HepG2 (cell line): ENCODE data around the gene GRK5. TPM values are rescaled to one million over a fixed set of nuclear protein-coding genes. Genes with fewer than 3 reads are reported as not detected.

Source experiments
- FOXM1 ChIP-seq: sonication (generic); formaldehyde crosslinking; IDR thresholded peaks from 2 replicates; pipeline ENCODE4 v1.5.0; 2020; ENCODE audit warnings: missing genetic modification reagents
- GLI4 ChIP-seq: sonication (generic); formaldehyde crosslinking; IDR thresholded peaks from 2 replicates; pipeline ENCODE4 v1.5.1; 2020; ENCODE audit warnings: missing genetic modification reagents, mild to moderate bottlenecking, moderate library complexity, borderline replicate concordance
- GZF1 ChIP-seq: sonication (generic); formaldehyde crosslinking; IDR thresholded peaks from 2 replicates; pipeline ENCODE4 v1.5.1; 2020; ENCODE audit warnings: mild to moderate bottlenecking, missing genetic modification reagents
- MEF2D ChIP-seq: sonication (generic); formaldehyde crosslinking; IDR thresholded peaks from 2 replicates; pipeline ENCODE4 v1.5.1; 2020; ENCODE audit warnings: mild to moderate bottlenecking, missing genetic modification reagents
- NR2F6 ChIP-seq, 2 experiments: IDR thresholded peaks; 2 replicates each; pipeline ENCODE4 v1.6.1; 2016; ENCODE audit warnings: antibody characterized with exemption in 1 of 2, mild to moderate bottlenecking in 1 of 2
- PITX1 ChIP-seq: sonication (generic); formaldehyde crosslinking; IDR thresholded peaks from 2 replicates; pipeline ENCODE4 v1.5.1; 2020; ENCODE audit warnings: mild to moderate bottlenecking, missing genetic modification reagents
- PPARG ChIP-seq: conservative IDR thresholded peaks from 2 replicates; pipeline ENCODE4 v1.6.1; 2016; ENCODE audit warnings: missing biosample characterization, missing genetic modification reagents
- RBAK ChIP-seq: sonication (generic); formaldehyde crosslinking; IDR thresholded peaks from 2 replicates; pipeline ENCODE4 v1.5.1; 2020; ENCODE audit warnings: mild to moderate bottlenecking, missing genetic modification reagents
- RBM39 ChIP-seq: fragments of 200-400 bp; formaldehyde crosslinking; IDR thresholded peaks from one replicate; pipeline ENCODE4 v1.6.1; 2018; ENCODE audit warnings: antibody characterized with exemption, mild to moderate bottlenecking, low read depth, low read length; ENCODE audit not compliant: poor library complexity, severe bottlenecking
- RFX1 ChIP-seq: fragments of 450-650 bp; IDR thresholded peaks from 2 replicates; pipeline ENCODE4 v1.6.1; 2017
- SIX1 ChIP-seq: sonication (generic); formaldehyde crosslinking; IDR thresholded peaks from 2 replicates; pipeline ENCODE4 v1.4.0; 2020; ENCODE audit warnings: missing genetic modification reagents, borderline replicate concordance
- SP4 ChIP-seq: sonication (generic); formaldehyde crosslinking; IDR thresholded peaks from 2 replicates; pipeline ENCODE4 v1.8.1; 2023; ENCODE audit warnings: mild to moderate bottlenecking, missing genetic modification reagents
- STAT5B ChIP-seq: sonication (generic); formaldehyde crosslinking; IDR thresholded peaks from 2 replicates; pipeline ENCODE4 v1.4.0; 2020; ENCODE audit warnings: missing genetic modification reagents
- ZFP36L2 ChIP-seq: sonication (generic); formaldehyde crosslinking; IDR thresholded peaks from 2 replicates; pipeline ENCODE4 v1.4.0; 2020; ENCODE audit warnings: missing genetic modification reagents
- ZMYM4 ChIP-seq: sonication (generic); formaldehyde crosslinking; IDR thresholded peaks from 2 replicates; pipeline ENCODE4 v1.8.1; 2023; ENCODE audit warnings: mild to moderate bottlenecking, missing genetic modification reagents
- ZNF138 ChIP-seq: sonication (generic); formaldehyde crosslinking; IDR thresholded peaks from 2 replicates; pipeline ENCODE4 v1.5.0; 2020; ENCODE audit warnings: mild to moderate bottlenecking, low read depth, missing genetic modification reagents
- ZNF460 ChIP-seq: sonication (generic); formaldehyde crosslinking; IDR thresholded peaks from 2 replicates; pipeline ENCODE4 v1.5.1; 2020; ENCODE audit warnings: missing genetic modification reagents, mild to moderate bottlenecking, borderline replicate concordance
- ZNF598 ChIP-seq: sonication (generic); formaldehyde crosslinking; IDR thresholded peaks from 2 replicates; pipeline ENCODE4 v1.5.1; 2020; ENCODE audit warnings: mild to moderate bottlenecking, missing genetic modification reagents, borderline replicate concordance
- ZNF777 ChIP-seq: sonication (generic); formaldehyde crosslinking; IDR thresholded peaks from 2 replicates; pipeline ENCODE4 v1.4.0; 2020; ENCODE audit warnings: missing genetic modification reagents
- polyA plus RNA-seq, 8 experiments: library from polyadenylated mRNA; depleted of rRNA in 3 of 8; stranded (reverse) in 7 of 8; unstranded in 1 of 8; fragments of >200 nt; fragmentation: Illumina TruSeq in 4 of 8; extraction: Trizol in 4 of 8; gene quantifications; 2 replicates each; pipeline versions ENCODE4 v1.2.1 to v1.2.3, GENCODE V29; 2011 to 2016; ENCODE audit warnings: low read depth in 4 of 8, missing spikeins in 1 of 8, mixed read lengths in 1 of 8; ENCODE audit not compliant: insufficient read depth in 1 of 8
- total RNA-seq, 5 experiments: library from RNA; depleted of rRNA; stranded (reverse); fragments of >200 nt; fragmentation: Illumina TruSeq; extraction: Trizol; gene quantifications; 2 replicates each; pipeline ENCODE4 v1.2.3, GENCODE V29; 2016; ENCODE audit warnings: low read depth in 1 of 5
- TF ChIP-seq, protein P1 (sequence below): sonication (generic); formaldehyde crosslinking; IDR thresholded peaks from 2 replicates; pipeline ENCODE4 v1.4.0; 2020; ENCODE audit warnings: mild to moderate bottlenecking, missing genetic modification reagents, borderline replicate concordance
- TF ChIP-seq, protein P2 (sequence below): sonication (generic); formaldehyde crosslinking; IDR thresholded peaks from 2 replicates; pipeline ENCODE4 v1.4.0; 2020; ENCODE audit warnings: mild to moderate bottlenecking, missing genetic modification reagents
- TF ChIP-seq, protein P3 (sequence below): sonication (generic); formaldehyde crosslinking; IDR thresholded peaks from 2 replicates; pipeline ENCODE4 v1.9.0; 2021; ENCODE audit warnings: missing genetic modification reagents, mild to moderate bottlenecking, borderline replicate concordance

The GRK5 gene
- total and polyA plus RNA-seq, 2 of the 13 experiments (the other 11 are each of a cell fraction or from before 2014, with no cell fraction given): 10.4 to 12.6 TPM

DNA sequence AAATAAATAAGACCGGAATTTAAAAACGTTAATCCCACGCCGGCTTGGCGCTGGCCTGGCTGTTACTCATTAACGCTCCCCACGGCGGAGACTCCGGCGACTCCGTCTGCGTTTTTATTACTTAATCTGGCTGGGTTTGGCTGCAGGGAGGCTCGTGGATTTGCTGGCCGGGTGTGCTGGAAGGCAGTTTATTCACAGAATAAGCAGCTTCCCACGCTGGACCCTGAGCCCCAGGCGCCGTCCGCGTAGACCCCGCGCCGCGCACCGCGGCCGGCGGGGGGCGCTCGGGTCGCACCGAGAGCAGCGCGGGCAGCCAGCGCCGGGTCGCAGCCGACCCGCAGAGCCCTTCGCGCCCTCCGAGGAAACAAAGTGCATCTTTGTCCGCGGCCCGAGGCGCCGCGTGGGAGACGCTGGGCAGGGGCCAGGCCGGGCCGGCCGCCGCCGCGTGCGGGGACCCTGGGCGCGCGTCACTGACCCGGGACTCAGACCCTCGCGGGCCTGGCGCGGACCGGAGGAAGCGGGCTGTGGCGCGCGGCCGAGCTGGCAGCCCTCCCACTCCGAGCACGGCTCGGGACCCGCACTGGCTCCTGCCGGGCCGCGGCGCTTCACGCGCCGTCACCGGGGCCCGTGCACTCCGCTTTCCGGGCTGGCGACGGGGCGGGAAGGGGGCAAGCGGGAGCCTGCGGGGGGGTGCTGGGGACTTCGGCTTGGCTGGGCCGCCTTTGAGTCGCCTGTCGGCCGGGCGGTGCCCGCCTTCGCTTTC, 587 bp upstream of the GRK5 start (continued):
- TF ChIP-seq, protein P1, sequence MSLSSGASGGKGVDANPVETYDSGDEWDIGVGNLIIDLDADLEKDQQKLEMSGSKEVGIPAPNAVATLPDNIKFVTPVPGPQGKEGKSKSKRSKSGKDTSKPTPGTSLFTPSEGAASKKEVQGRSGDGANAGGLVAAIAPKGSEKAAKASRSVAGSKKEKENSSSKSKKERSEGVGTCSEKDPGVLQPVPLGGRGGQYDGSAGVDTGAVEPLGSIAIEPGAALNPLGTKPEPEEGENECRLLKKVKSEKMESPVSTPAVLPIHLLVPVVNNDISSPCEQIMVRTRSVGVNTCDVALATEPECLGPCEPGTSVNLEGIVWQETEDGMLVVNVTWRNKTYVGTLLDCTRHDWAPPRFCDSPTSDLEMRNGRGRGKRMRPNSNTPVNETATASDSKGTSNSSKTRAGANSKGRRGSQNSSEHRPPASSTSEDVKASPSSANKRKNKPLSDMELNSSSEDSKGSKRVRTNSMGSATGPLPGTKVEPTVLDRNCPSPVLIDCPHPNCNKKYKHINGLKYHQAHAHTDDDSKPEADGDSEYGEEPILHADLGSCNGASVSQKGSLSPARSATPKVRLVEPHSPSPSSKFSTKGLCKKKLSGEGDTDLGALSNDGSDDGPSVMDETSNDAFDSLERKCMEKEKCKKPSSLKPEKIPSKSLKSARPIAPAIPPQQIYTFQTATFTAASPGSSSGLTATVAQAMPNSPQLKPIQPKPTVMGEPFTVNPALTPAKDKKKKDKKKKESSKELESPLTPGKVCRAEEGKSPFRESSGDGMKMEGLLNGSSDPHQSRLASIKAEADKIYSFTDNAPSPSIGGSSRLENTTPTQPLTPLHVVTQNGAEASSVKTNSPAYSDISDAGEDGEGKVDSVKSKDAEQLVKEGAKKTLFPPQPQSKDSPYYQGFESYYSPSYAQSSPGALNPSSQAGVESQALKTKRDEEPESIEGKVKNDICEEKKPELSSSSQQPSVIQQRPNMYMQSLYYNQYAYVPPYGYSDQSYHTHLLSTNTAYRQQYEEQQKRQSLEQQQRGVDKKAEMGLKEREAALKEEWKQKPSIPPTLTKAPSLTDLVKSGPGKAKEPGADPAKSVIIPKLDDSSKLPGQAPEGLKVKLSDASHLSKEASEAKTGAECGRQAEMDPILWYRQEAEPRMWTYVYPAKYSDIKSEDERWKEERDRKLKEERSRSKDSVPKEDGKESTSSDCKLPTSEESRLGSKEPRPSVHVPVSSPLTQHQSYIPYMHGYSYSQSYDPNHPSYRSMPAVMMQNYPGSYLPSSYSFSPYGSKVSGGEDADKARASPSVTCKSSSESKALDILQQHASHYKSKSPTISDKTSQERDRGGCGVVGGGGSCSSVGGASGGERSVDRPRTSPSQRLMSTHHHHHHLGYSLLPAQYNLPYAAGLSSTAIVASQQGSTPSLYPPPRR (CRISPR knock-in tag): no peak; the same call in 1 of the 2 replicates
- TF ChIP-seq SIX1 (CRISPR knock-in tag) (no peak), GZF1 (CRISPR knock-in tag) (no peak), RBM39 (no peak), ZMYM4 (CRISPR knock-in tag) (no peak), STAT5B (CRISPR knock-in tag) (no peak), ZNF460 (CRISPR knock-in tag) (no peak), NR2F6 (IDR thresholded peaks at IDR 0.05) (no peak), NR2F6 (CRISPR knock-in tag; IDR thresholded peaks at IDR 0.05) (no peak), MEF2D (CRISPR knock-in tag) (0 out of 2 replicates have a peak, but pooled peaks have one; percentile 7), SP4 (no peak), FOXM1 (no peak), ZNF598 (CRISPR knock-in tag) (no peak), ZNF777 (CRISPR knock-in tag) (peak; percentile 7; the same call in 1 of the 2 replicates), RFX1 (no peak), PITX1 (CRISPR knock-in tag) (peak; percentile 75; the same call in 1 of the 2 replicates), GLI4 (no peak), PPARG (CRISPR knock-in tag) (no peak), ZFP36L2 (CRISPR knock-in tag) (no peak), RBAK (CRISPR knock-in tag) (no peak), ZNF138 (CRISPR knock-in tag) (no peak)
- TF ChIP-seq, protein P2, sequence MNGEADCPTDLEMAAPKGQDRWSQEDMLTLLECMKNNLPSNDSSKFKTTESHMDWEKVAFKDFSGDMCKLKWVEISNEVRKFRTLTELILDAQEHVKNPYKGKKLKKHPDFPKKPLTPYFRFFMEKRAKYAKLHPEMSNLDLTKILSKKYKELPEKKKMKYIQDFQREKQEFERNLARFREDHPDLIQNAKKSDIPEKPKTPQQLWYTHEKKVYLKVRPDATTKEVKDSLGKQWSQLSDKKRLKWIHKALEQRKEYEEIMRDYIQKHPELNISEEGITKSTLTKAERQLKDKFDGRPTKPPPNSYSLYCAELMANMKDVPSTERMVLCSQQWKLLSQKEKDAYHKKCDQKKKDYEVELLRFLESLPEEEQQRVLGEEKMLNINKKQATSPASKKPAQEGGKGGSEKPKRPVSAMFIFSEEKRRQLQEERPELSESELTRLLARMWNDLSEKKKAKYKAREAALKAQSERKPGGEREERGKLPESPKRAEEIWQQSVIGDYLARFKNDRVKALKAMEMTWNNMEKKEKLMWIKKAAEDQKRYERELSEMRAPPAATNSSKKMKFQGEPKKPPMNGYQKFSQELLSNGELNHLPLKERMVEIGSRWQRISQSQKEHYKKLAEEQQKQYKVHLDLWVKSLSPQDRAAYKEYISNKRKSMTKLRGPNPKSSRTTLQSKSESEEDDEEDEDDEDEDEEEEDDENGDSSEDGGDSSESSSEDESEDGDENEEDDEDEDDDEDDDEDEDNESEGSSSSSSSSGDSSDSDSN (CRISPR knock-in tag): peak; percentile 39; the same call in 1 of the 2 replicates
- TF ChIP-seq, protein P3, sequence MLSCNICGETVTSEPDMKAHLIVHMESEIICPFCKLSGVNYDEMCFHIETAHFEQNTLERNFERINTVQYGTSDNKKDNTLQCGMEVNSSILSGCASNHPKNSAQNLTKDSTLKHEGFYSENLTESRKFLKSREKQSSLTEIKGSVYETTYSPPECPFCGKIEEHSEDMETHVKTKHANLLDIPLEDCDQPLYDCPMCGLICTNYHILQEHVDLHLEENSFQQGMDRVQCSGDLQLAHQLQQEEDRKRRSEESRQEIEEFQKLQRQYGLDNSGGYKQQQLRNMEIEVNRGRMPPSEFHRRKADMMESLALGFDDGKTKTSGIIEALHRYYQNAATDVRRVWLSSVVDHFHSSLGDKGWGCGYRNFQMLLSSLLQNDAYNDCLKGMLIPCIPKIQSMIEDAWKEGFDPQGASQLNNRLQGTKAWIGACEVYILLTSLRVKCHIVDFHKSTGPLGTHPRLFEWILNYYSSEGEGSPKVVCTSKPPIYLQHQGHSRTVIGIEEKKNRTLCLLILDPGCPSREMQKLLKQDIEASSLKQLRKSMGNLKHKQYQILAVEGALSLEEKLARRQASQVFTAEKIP (CRISPR knock-in tag): no peak
